H9 (cell line): ENCODE measurements around the gene SENP2. TPM values are rescaled to one million over a fixed set of nuclear protein-coding genes. Genes with fewer than 3 reads are reported as not detected.

Experiments used
- DNase-seq: peaks from one replicate; pipeline ENCODE4 v3.0.0-alpha.2; 2017
- H2AFZ ChIP-seq: one replicate; pipeline ENCODE4 v1.6.1; 2013; ENCODE audit warnings: mild to moderate bottlenecking, low read length, control low read depth, moderate library complexity
- H2AK5ac ChIP-seq: 2 replicates; pipeline ENCODE4 v1.6.1; 2013; ENCODE audit warnings: low read length, control low read depth, mixed read lengths; ENCODE audit not compliant: insufficient read length
- H2BK120ac ChIP-seq: one replicate; pipeline ENCODE4 v1.6.1; 2013; ENCODE audit warnings: low read depth, mild to moderate bottlenecking, low read length, control low read depth, inconsistent platforms; ENCODE audit not compliant: poor library complexity, severe bottlenecking
- H2BK12ac ChIP-seq: 2 replicates; pipeline ENCODE4 v1.6.1; 2013; ENCODE audit warnings: low read length, control low read depth, mixed read lengths, low read depth; ENCODE audit not compliant: insufficient read length
- H2BK15ac ChIP-seq: 2 replicates; pipeline ENCODE4 v1.6.1; 2013; ENCODE audit warnings: low read depth, low read length, control low read depth
- H2BK20ac ChIP-seq: one replicate; pipeline ENCODE4 v1.6.1; 2013; ENCODE audit warnings: low read depth, mild to moderate bottlenecking, low read length, control low read depth, inconsistent platforms; ENCODE audit not compliant: poor library complexity, severe bottlenecking
- H2BK5ac ChIP-seq: 2 replicates; pipeline ENCODE4 v1.6.1; 2013; ENCODE audit warnings: low read length, control low read depth, mixed read lengths; ENCODE audit not compliant: insufficient read length
- H3K14ac ChIP-seq: 2 replicates; pipeline ENCODE4 v1.6.1; 2013; ENCODE audit warnings: low read length, control low read depth; ENCODE audit not compliant: insufficient read depth
- H3K18ac ChIP-seq: 2 replicates; pipeline ENCODE4 v1.6.1; 2013; ENCODE audit warnings: low read depth, mild to moderate bottlenecking, mixed read lengths, low read length, control low read depth; ENCODE audit not compliant: insufficient read length
- H3K23ac ChIP-seq: 2 replicates; pipeline ENCODE4 v1.6.1; 2013; ENCODE audit warnings: low read length, control low read depth, mixed read lengths, low read depth; ENCODE audit not compliant: insufficient read length
- H3K23me2 ChIP-seq: 2 replicates; pipeline ENCODE4 v1.6.1; 2013; ENCODE audit warnings: low read depth, mild to moderate bottlenecking, mixed read lengths, low read length, control low read depth; ENCODE audit not compliant: insufficient read length, poor library complexity, severe bottlenecking
- H3K27ac ChIP-seq: 2 replicates; pipeline ENCODE4 v1.5.1; 2013; ENCODE audit warnings: low read length, control low read depth, mixed read lengths, low read depth; ENCODE audit not compliant: insufficient read length
- H3K27me3 ChIP-seq: 2 replicates; pipeline ENCODE4 v1.6.1; 2013; ENCODE audit warnings: low read length, control low read depth, inconsistent platforms; ENCODE audit not compliant: insufficient read depth
- H3K4ac ChIP-seq: 2 replicates; pipeline ENCODE4 v1.6.1; 2013; ENCODE audit warnings: low read depth, mild to moderate bottlenecking, control low read depth, inconsistent platforms, low read length, moderate library complexity
- H3K4me1 ChIP-seq: 2 replicates; pipeline ENCODE4 v1.6.1; 2013; ENCODE audit warnings: low read length, control low read depth, inconsistent platforms; ENCODE audit not compliant: insufficient read depth
- H3K4me2 ChIP-seq: 2 replicates; pipeline ENCODE4 v1.6.1; 2013; ENCODE audit warnings: low read length, control low read depth, mixed read lengths; ENCODE audit not compliant: insufficient read length, insufficient read depth
- H3K56ac ChIP-seq: 2 replicates; pipeline ENCODE4 v1.6.1; 2013; ENCODE audit warnings: low read depth, mild to moderate bottlenecking, mixed read lengths, low read length, control low read depth; ENCODE audit not compliant: insufficient read length
- H3K79me1 ChIP-seq: 2 replicates; pipeline ENCODE4 v1.6.1; 2013; ENCODE audit warnings: low read depth, mild to moderate bottlenecking, moderate library complexity, low read length, control low read depth, inconsistent platforms; ENCODE audit not compliant: insufficient read depth, poor library complexity, severe bottlenecking
- H3K79me2 ChIP-seq: 2 replicates; pipeline ENCODE4 v1.6.1; 2013; ENCODE audit warnings: low read length, control low read depth, inconsistent platforms; ENCODE audit not compliant: insufficient read depth
- H3K9ac ChIP-seq: 2 replicates; pipeline ENCODE4 v1.6.1; 2013; ENCODE audit warnings: low read length, control low read depth, mixed read lengths; ENCODE audit not compliant: insufficient read length; ENCODE audit errors: extremely low read depth
- H3K9me3 ChIP-seq: one replicate; pipeline ENCODE4 v1.6.1; 2013; ENCODE audit warnings: low read depth, low read length, inconsistent platforms; ENCODE audit not compliant: control insufficient read depth
- H3T11ph ChIP-seq: one replicate; pipeline ENCODE4 v1.6.1; 2013; ENCODE audit warnings: mild to moderate bottlenecking, low read length, control low read depth, inconsistent platforms
- H4K20me1 ChIP-seq: one replicate; pipeline ENCODE4 v1.6.1; 2013; ENCODE audit not compliant: control insufficient read depth, insufficient read length, insufficient read depth
- H4K5ac ChIP-seq: 2 replicates; pipeline ENCODE4 v1.6.1; 2013; ENCODE audit warnings: low read depth, mild to moderate bottlenecking, mixed read lengths, low read length, control low read depth; ENCODE audit not compliant: insufficient read length
- H4K8ac ChIP-seq: replicated peaks from 2 replicates; pipeline ENCODE4 v1.6.1; 2013; ENCODE audit warnings: low read length, control low read depth, mixed read lengths, low read depth; ENCODE audit not compliant: insufficient read length
- H4K91ac ChIP-seq: 2 replicates; pipeline ENCODE4 v1.6.1; 2013; ENCODE audit warnings: low read depth, mild to moderate bottlenecking, moderate library complexity, mixed read lengths, low read length, control low read depth; ENCODE audit not compliant: insufficient read length
- H3K27ac Mint-ChIP-seq, 3 experiments: 2 replicates in 2 of 3; 3 replicates in 1 of 3; pipeline ENCODE4 v1.8.0; 2020 to 2021; ENCODE audit warnings: mixed read lengths in 3 of 3, mild to moderate bottlenecking in 1 of 3, moderate library complexity in 1 of 3
- H3K27me3 Mint-ChIP-seq: 2 replicates; pipeline ENCODE4 v1.8.0; 2021; ENCODE audit warnings: low read depth, mild to moderate bottlenecking, moderate library complexity, mixed read lengths
- H3K36me3 Mint-ChIP-seq, 3 experiments: 2 replicates in 2 of 3; 3 replicates in 1 of 3; pipeline ENCODE4 v1.8.0; 2020 to 2021; ENCODE audit warnings: low read depth in 3 of 3, mixed read lengths in 3 of 3; ENCODE audit not compliant: insufficient read depth in 1 of 3
- H3K4me1 Mint-ChIP-seq, 2 experiments: 2 replicates each; pipeline ENCODE4 v1.8.0; 2020; ENCODE audit warnings: mixed read lengths in 2 of 2
- H3K4me3 Mint-ChIP-seq, 2 experiments: 2 replicates in 1 of 2; 3 replicates in 1 of 2; pipeline ENCODE4 v1.8.0; 2020 to 2021; ENCODE audit warnings: mild to moderate bottlenecking in 2 of 2, mixed read lengths in 2 of 2, moderate library complexity in 1 of 2
- H3K9me3 Mint-ChIP-seq, 2 experiments: 2 replicates in 1 of 2; 3 replicates in 1 of 2; pipeline ENCODE4 v1.8.0; 2020; ENCODE audit warnings: mild to moderate bottlenecking in 2 of 2, mixed read lengths in 2 of 2, moderate library complexity in 1 of 2
- WGBS: extraction: QIAGEN DNeasy Blood & Tissue Kit; methylation state at CpG from one replicate; pipeline ENCODE4 v1.1.7; 2013; ENCODE audit warnings: missing lambda C conversion rate, low lambda C conversion rate, mixed read lengths; ENCODE audit not compliant: insufficient read length; ENCODE audit errors: extremely low coverage; 5-methylcytosine and 5-hydroxymethylcytosine counted together
- total RNA-seq: library from RNA; stranded (reverse); gene quantifications from 2 replicates; pipeline ENCODE4 v1.2.1, GENCODE V29; 2021
- TF ChIP-seq, protein P1 (sequence below): fragments of 200-600 bp; sonication (generic); conservative IDR thresholded peaks from 3 replicates; pipeline ENCODE4 v1.8.0; 2021; ENCODE audit warnings: antibody characterized with exemption, mild to moderate bottlenecking

SENP2 gene
- total RNA-seq, 1 experiment from 2014 or later, result 90.1 TPM

DNA sequence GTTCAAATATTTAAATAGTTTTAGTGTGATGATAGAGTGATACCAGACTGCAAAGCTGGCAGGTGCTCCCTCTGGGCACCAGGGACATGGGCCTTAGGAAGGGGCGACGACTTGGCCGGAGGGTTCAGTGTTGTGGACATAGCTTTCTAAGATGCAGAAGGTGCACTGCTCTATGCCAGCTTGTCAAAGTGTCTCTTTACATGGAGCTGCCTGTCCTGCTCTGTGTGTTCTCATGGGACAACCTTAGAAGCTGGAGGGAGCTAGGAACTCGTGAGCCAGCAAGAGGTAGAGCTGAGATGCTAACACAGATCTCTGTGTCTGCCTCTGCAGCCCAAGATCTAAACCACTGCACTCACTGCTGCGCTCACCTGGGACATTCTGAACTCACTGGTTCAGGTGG lies 77.8 kb downstream of the SENP2 start:
- H3K56ac ChIP-seq, result no peak overlapping the region
- H3K4me1 ChIP-seq, result no peaks in the 10 kb centered on the region
- no peak overlapping the region for H4K8ac ChIP-seq
- Mint-ChIP-seq H3K36me3 (peaks cover 9 to 39% (median 23%) of the 10 kb centered on the region in 3 experiments; a peak in 6 of 7 replicates), H3K9me3 (no peaks in the 10 kb centered on the region), H3K4me3 (no peak overlapping the region), H3K27me3 (no peaks in the 10 kb centered on the region; the same call in 1 of the 2 replicates), H3K4me1 (peaks cover 4 to 5% of the 10 kb centered on the region in 2 experiments), H3K27ac (no peak overlapping the region)
- no peaks in the 10 kb centered on the region for H3K23me2 ChIP-seq
- no peak overlapping the region for H3K23ac ChIP-seq
- H3K9ac ChIP-seq, result no peak overlapping the region
- TF ChIP-seq, protein P1, sequence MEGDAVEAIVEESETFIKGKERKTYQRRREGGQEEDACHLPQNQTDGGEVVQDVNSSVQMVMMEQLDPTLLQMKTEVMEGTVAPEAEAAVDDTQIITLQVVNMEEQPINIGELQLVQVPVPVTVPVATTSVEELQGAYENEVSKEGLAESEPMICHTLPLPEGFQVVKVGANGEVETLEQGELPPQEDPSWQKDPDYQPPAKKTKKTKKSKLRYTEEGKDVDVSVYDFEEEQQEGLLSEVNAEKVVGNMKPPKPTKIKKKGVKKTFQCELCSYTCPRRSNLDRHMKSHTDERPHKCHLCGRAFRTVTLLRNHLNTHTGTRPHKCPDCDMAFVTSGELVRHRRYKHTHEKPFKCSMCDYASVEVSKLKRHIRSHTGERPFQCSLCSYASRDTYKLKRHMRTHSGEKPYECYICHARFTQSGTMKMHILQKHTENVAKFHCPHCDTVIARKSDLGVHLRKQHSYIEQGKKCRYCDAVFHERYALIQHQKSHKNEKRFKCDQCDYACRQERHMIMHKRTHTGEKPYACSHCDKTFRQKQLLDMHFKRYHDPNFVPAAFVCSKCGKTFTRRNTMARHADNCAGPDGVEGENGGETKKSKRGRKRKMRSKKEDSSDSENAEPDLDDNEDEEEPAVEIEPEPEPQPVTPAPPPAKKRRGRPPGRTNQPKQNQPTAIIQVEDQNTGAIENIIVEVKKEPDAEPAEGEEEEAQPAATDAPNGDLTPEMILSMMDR, result no peak
- H2BK20ac ChIP-seq, result no peak overlapping the region
- no peak overlapping the region for H3K14ac ChIP-seq
- H3K18ac ChIP-seq, result no peak overlapping the region
- no peak overlapping the region for H2BK5ac ChIP-seq
- H3K9me3 ChIP-seq, result no peaks in the 10 kb centered on the region
- no peak overlapping the region for H2AK5ac ChIP-seq
- no peaks in the 10 kb centered on the region for H3K79me2 ChIP-seq
- no peak overlapping the region for H4K5ac ChIP-seq
- WGBS, result no CpG with 5 or more reads among the region's 5 CpGs
- no peak for DNase-seq
- no peak overlapping the region for H3T11ph ChIP-seq
- no peak overlapping the region for H4K91ac ChIP-seq
- H2AFZ ChIP-seq, result no peak overlapping the region
- no peaks in the 10 kb centered on the region for H4K20me1 ChIP-seq
- no peaks in the 10 kb centered on the region for H3K27me3 ChIP-seq
- H2BK120ac ChIP-seq, result no peak overlapping the region
- H3K4ac ChIP-seq, result no peak overlapping the region
- H3K4me2 ChIP-seq, result no peak overlapping the region
- no peaks in the 10 kb centered on the region for H3K79me1 ChIP-seq
- H2BK15ac ChIP-seq, result no peak overlapping the region
- no peak overlapping the region for H2BK12ac ChIP-seq
- no peak overlapping the region for H3K27ac ChIP-seq
